GM21737 (cell line): Measurements from ENCODE around the gene ACTL6B.

ENCODE experiments used
- ATAC-seq: cut with Tn5 transposase; IDR thresholded peaks from one replicate; pipeline ENCODE4 v1.9.1; 2021; ENCODE audit warnings: mild to moderate bottlenecking, moderate library complexity; ENCODE audit not compliant: unreplicated experiment

The ACTL6B gene

GRCh38 chr7:100683659-100684533, 27.6 kb upstream of the ACTL6B start:
- ATAC-seq, result no peak

DNA sequence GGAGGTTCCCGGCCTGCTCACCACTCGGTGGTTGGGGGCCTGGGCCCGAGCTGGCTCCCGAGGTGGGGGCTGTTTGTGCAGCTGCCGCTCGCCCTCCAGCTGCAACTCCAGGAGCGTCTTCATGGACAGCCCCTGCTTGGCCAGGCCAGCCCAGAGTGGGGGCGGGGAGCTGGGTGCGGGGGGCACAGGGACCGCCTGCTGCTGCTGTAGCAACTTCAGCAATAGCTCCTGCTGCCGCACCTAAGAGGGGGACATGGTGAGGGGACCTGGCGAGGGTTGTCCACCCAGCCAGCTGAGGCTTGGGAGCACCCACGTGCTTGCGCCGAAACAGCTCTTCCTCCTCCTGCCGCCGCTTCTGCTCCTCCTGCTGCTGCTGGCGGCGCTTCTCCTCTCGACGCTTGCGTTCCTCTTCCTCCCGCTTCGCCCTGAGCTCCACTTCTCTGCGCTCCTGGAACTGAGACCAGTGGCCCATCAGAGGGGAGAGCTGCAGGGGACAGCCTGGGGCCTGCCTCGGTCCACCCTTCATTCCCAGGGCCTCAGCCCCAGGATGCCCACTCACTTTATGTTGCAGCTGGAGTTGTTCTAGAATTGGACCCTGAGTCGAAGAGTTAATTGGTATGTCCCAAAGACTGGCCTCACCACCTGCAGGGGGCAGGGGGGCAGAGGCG, 26.9 kb upstream of the ACTL6B start:
- no peak for ATAC-seq

DNA sequence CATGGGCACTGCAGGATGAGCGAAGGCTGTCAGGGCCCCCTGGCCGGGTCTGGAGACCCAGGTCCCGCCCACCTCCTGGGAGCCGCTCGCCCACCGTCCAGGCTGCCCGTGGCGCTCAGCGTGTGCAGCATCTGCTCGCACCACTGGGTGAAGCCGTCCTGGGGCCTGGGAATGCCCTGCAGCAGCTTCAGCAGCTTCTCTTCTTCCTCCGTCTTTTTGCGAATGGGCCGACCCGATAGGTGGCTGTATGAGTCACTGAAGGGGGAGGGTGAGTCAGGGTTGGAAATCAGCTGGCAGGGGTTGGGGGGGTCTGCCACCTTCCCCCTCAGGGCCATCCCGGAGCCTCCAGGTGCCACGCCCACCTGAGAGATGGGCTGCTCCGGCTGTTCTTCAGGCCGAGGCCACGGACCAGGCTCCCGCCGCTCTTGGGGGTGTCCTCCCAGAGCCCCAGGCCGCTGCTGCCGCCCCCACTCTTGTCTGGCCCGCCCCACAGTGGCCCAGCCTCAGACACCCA, 26.0 kb upstream of the ACTL6B start:
- no peak for ATAC-seq

DNA sequence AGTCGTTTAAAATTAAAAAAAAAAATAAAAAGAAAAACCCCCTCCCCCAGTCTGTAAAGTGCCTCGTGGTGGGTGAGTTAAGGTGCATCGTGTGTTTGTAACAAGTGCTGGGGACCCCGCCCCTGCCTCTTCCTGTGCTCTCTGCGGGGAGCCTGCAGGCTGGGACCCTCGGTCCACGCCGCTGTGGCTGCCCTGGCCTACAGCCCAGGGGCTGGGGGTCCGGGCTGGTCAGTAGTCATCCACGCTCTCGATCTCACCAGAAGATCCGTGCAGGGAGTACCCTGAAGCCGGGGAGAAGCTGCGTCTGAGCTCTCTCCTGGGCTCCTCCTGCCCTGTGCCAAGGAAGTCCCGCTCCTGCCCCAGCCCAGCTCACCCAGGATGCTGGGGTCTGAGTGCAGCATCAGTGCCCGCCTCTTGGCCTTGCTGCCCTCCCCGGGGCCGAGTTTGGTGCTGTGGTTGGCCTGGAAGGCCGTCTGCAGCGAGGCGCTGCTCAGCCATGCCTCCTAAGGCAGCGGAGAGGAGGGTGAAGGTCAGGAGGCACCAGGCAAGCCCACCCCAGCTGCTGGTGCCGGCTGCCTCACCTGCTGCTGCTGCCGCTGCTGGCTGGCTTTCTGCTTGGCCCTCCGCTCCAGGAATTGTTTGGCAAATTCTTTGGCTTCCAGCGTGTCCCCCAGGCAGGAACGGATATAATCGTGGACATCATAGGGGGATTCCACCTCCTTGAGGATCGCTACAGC, 25.4 kb upstream of the ACTL6B start:
- ATAC-seq, result no peak

GRCh38 chr7:100680576-100681271, 24.5 kb upstream of the ACTL6B start:
- ATAC-seq, result no peak

GRCh38 chr7:100679927-100680575, 23.8 kb upstream of the ACTL6B start:
- no peak for ATAC-seq

GRCh38 chr7:100679129-100679926, 23.1 kb upstream of the ACTL6B start:
- ATAC-seq, result no peak

DNA sequence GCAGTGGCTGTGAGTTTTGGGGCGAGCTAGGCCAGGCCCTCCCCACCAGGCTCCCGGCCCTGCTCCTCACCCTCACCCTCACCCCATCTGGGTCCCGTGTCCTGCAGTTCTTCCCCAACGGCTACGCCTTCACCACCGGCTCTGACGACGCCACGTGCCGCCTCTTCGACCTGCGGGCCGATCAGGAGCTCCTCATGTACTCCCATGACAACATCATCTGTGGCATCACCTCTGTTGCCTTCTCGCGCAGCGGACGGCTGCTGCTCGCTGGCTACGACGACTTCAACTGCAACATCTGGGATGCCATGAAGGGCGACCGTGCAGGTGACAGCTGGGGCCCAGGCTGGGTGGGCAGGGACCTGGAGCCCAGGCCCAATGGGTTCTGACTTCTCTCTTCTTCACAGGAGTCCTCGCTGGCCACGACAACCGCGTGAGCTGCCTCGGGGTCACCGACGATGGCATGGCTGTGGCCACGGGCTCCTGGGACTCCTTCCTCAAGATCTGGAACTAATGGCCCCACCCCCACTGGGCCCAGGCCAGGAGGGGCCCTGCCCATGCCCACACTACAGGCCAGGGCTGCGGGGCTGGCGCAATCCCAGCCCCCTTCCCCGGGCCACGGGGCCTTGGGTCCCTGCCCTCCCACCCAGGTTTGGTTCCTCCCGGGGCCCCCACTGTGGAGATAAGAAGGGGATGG, 22.2 kb upstream of the ACTL6B start:
- no peak for ATAC-seq

- ATAC-seq, result no peak
Measured at GRCh38 chr7:100677308-100678267, 21.3 kb upstream of the ACTL6B start.

DNA sequence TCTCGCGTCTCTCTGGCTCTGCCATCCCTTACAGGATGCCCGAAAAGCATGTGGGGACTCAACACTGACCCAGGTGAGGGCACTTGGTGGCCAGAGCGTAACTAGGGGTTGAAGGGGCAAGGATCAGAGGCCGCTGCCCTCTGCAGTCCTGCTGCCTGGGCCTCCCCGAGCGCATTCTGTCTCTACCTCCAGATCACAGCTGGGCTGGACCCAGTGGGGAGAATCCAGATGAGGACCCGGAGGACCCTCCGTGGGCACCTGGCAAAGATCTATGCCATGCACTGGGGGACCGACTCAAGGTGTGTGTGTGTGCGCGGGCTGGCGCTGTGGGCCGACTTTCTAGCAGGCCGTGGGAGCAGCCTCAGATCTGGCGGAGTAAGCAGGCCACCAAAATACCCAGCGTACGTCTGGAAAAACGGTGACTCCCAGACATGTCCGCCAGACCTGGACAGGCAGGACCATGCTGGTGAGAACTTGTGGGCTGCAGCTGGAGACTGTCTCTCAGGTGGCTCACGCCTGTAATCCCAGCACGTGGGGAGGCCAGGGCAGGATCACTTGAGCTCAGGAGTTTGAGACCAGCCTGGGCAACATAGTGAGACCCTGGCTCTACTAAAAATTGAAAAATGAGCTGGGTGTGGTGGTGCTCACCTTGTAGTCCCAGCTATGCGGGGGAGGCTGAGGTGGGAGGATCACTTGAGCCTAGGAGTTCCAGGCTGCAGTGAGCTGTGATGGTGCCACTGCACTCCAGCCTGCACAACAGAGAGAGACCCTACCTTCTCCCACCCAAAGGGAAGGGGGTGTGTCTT, 20.5 kb upstream of the ACTL6B start:
- ATAC-seq, result no peak

GRCh38 chr7:100675581-100676350, 19.5 kb upstream of the ACTL6B start:
- peak; percentile 29 for ATAC-seq

DNA sequence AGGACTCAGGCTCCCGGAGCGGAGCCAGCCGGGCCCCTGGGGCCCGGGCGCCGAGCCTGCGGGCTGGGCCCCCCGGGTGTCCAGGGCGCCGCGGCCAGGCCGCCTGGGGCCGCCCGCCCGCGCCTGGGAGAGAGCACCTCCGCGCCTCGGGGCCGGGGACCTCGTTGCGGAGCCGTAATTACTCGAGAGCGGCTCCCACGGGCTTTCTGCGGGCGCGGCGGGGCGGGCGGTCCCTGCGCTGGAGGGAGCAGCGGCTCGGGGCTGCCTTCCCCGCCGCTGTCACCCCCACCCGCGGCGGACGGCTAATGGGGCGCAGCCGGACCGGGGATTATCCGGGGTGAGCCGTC, 18.8 kb upstream of the ACTL6B start:
- ATAC-seq, result peak; percentile 5

GRCh38 chr7:100674411-100675104, 18.3 kb upstream of the ACTL6B start:
- no peak for ATAC-seq

GRCh38 chr7:100673942-100674410, 17.7 kb upstream of the ACTL6B start:
- peak; percentile 0 for ATAC-seq

DNA sequence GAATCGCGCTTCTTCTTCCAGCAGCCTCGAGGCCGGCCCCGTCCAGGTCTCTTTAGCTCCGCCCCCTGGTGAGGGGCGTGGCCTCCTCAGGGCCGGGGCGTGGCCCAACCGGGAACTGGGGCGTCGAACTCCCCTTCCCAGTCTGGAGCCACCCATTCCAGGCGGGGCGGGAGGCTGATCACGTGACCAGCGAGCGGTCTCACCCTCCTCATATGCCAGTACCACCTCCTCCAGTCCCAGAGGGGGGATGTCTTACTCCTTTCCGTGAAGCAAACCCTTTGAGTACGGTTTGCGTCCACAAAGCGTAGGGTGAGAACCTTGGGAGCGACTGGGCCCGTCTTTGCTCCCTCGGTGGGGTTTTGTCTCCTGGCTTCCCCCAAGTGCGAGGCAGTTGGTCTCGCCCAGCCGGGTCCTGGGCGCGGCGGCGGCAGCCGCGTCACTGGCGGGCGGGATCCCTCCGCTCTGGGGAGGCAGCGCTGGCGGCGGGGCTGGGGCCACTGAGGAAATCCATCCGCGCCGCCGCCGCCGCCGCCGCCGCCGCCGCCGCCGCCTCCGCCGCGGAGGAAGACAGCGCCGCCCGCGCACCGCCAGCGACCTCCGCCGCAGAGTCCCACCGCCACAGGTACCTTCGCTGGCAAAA, 17.2 kb upstream of the ACTL6B start, which contains the start of gene GNB2:
Gene GNB2 (plus strand): TSS at position 439 of the 640 bp plus-strand sequence. CDS start 2,526 bp downstream, outside the sequence.
- ATAC-seq, result peak; percentile 51
